ENCODE results near the gene RGS7. TPM values are rescaled to one million over a fixed set of nuclear protein-coding genes. Genes with fewer than 3 reads are reported as not detected.
"Not testable (repeated sequence)": the region's sequence is repeated elsewhere in the genome, so short reads cannot be mapped to it uniquely, and the experiment has no call there.

The RGS7 gene
- total and polyA plus RNA-seq, 2 experiments from 2014 or later = 0.32 to 1.7 TPM

GRCh38 chr1:241309651-241310050 lies 47.4 kb downstream of the RGS7 start:
- no peaks in the 10 kb centered on the region for H4K20me1 ChIP-seq (ENCODE audit: insufficient read depth)
- no peaks in the 10 kb centered on the region for H3K36me3 ChIP-seq (ENCODE audit: low read depth)
- no peaks in the 10 kb centered on the region for H3K79me2 ChIP-seq (ENCODE audit: insufficient read depth)
- no peak overlapping the region for H2AFZ ChIP-seq
- TF ChIP-seq EZH2 (IDR thresholded peaks at IDR 0.05; ENCODE audit: insufficient read depth, poor library complexity, severe bottlenecking) (no peak), EZH2phosphoT487 (IDR thresholded peaks at IDR 0.05; ENCODE audit: insufficient read depth, low read depth) (no peak)
- H3K4me3 ChIP-seq = no peak overlapping the region
- no peaks in the 10 kb centered on the region for H3K4me1 ChIP-seq (ENCODE audit: insufficient read depth)
- H3K9ac ChIP-seq = no peak overlapping the region
- H3K27ac ChIP-seq = no peak overlapping the region
- no peaks in the 10 kb centered on the region for H3F3A ChIP-seq (ENCODE audit: insufficient read depth)
- no peaks in the 10 kb centered on the region for H3K9me2 ChIP-seq (ENCODE audit: insufficient read depth)
- no peak for DNase-seq
- in situ Hi-C loops (cut with MboI) = no loop called here
- no peak overlapping the region for H3K4me2 ChIP-seq (ENCODE audit: unreplicated experiment)
- no peaks in the 10 kb centered on the region for H3K9me3 ChIP-seq (ENCODE audit: low read depth)
- H3K27me3 ChIP-seq (replicated peaks; ENCODE audit: insufficient read depth) = no peaks in the 10 kb centered on the region
- 42 to 44% methylated on average over 4 of the region's 4 CpGs for WGBS, 2 experiments (ENCODE audit: low coverage in 1 of 2, low lambda C conversion rate in 2 of 2, missing lambda C conversion rate in 2 of 2)

- Histone ChIP-seq H2AFZ (no peak overlapping the region), H3K9me2 (ENCODE audit: insufficient read depth) (no peaks in the 10 kb centered on the region), H3K9ac (no peak overlapping the region), H3K27ac (no peak overlapping the region), H4K20me1 (ENCODE audit: insufficient read depth) (no peaks in the 10 kb centered on the region), H3K27me3 (replicated peaks; ENCODE audit: insufficient read depth) (no peaks in the 10 kb centered on the region), H3F3A (ENCODE audit: insufficient read depth) (no peaks in the 10 kb centered on the region), H3K4me2 (ENCODE audit: unreplicated experiment) (no peak overlapping the region), H3K36me3 (ENCODE audit: low read depth) (no peaks in the 10 kb centered on the region), H3K79me2 (ENCODE audit: insufficient read depth) (no peaks in the 10 kb centered on the region), H3K9me3 (ENCODE audit: low read depth) (no peaks in the 10 kb centered on the region), H3K4me3 (no peak overlapping the region), H3K4me1 (ENCODE audit: insufficient read depth) (no peaks in the 10 kb centered on the region)
- WGBS, 2 experiments (ENCODE audit: low coverage in 1 of 2, low lambda C conversion rate in 2 of 2, missing lambda C conversion rate in 2 of 2) = 30 to 33% methylated on average over 3 of the region's 3 CpGs
- no peak for DNase-seq
- TF ChIP-seq EZH2phosphoT487 (IDR thresholded peaks at IDR 0.05; ENCODE audit: insufficient read depth, low read depth) (no peak), EZH2 (IDR thresholded peaks at IDR 0.05; ENCODE audit: insufficient read depth, poor library complexity, severe bottlenecking) (no peak)
- in situ Hi-C loops (cut with MboI) = no loop called here
Measured at GRCh38 chr1:241308471-241308870, 48.5 kb downstream of the RGS7 start.

GRCh38 chr1:241308011-241308410 lies 49.0 kb downstream of the RGS7 start:
- Histone ChIP-seq H3K27ac (no peak overlapping the region), H3K79me2 (ENCODE audit: insufficient read depth) (no peaks in the 10 kb centered on the region), H3K36me3 (ENCODE audit: low read depth) (no peaks in the 10 kb centered on the region), H3K4me2 (ENCODE audit: unreplicated experiment) (no peak overlapping the region), H3F3A (ENCODE audit: insufficient read depth) (no peaks in the 10 kb centered on the region), H2AFZ (no peak overlapping the region), H3K9me2 (ENCODE audit: insufficient read depth) (no peaks in the 10 kb centered on the region), H3K27me3 (replicated peaks; ENCODE audit: insufficient read depth) (no peaks in the 10 kb centered on the region), H3K4me1 (ENCODE audit: insufficient read depth) (no peaks in the 10 kb centered on the region), H4K20me1 (ENCODE audit: insufficient read depth) (no peaks in the 10 kb centered on the region), H3K9ac (no peak overlapping the region), H3K9me3 (ENCODE audit: low read depth) (no peaks in the 10 kb centered on the region), H3K4me3 (no peak overlapping the region)
- in situ Hi-C loops (cut with MboI) = no loop called here
- WGBS, 2 experiments (ENCODE audit: low coverage in 1 of 2, low lambda C conversion rate in 2 of 2, missing lambda C conversion rate in 2 of 2) = 31 to 43% methylated on average over 3 of the region's 3 CpGs
- DNase-seq = no peak
- TF ChIP-seq EZH2phosphoT487 (IDR thresholded peaks at IDR 0.05; ENCODE audit: insufficient read depth, low read depth) (no peak), EZH2 (IDR thresholded peaks at IDR 0.05; ENCODE audit: insufficient read depth, poor library complexity, severe bottlenecking) (no peak)

GRCh38 chr1:241306125-241306790 lies 50.7 kb downstream of the RGS7 start:
- Histone ChIP-seq H3K4me2 (ENCODE audit: unreplicated experiment) (no peak overlapping the region), H3K79me2 (ENCODE audit: insufficient read depth) (no peaks in the 10 kb centered on the region), H3F3A (ENCODE audit: insufficient read depth) (no peaks in the 10 kb centered on the region), H3K27ac (no peak overlapping the region), H3K4me3 (no peak overlapping the region), H4K20me1 (ENCODE audit: insufficient read depth) (no peaks in the 10 kb centered on the region), H2AFZ (no peak overlapping the region), H3K9ac (no peak overlapping the region), H3K27me3 (replicated peaks; ENCODE audit: insufficient read depth) (no peaks in the 10 kb centered on the region), H3K4me1 (ENCODE audit: insufficient read depth) (no peaks in the 10 kb centered on the region), H3K9me2 (ENCODE audit: insufficient read depth) (no peaks in the 10 kb centered on the region), H3K9me3 (ENCODE audit: low read depth) (no peaks in the 10 kb centered on the region), H3K36me3 (ENCODE audit: low read depth) (no peaks in the 10 kb centered on the region)
- WGBS, 2 experiments (ENCODE audit: low coverage in 1 of 2, low lambda C conversion rate in 2 of 2, missing lambda C conversion rate in 2 of 2) = 46 to 50% methylated on average over 12 of the region's 12 CpGs
- DNase-seq = no peak
- in situ Hi-C loops (cut with MboI) = no loop called here
- TF ChIP-seq EZH2 (IDR thresholded peaks at IDR 0.05; ENCODE audit: insufficient read depth, poor library complexity, severe bottlenecking) (no peak), EZH2phosphoT487 (IDR thresholded peaks at IDR 0.05; ENCODE audit: insufficient read depth, low read depth) (no peak)

GRCh38 chr1:241302024-241302423 lies 55.0 kb downstream of the RGS7 start:
- H4K20me1 ChIP-seq (ENCODE audit: insufficient read depth); in situ Hi-C loops (cut with MboI); H3F3A ChIP-seq (ENCODE audit: insufficient read depth); H3K9me2 ChIP-seq (ENCODE audit: insufficient read depth); H2AFZ ChIP-seq; DNase-seq; H3K4me3 ChIP-seq; H3K4me1 ChIP-seq (ENCODE audit: insufficient read depth); H3K9me3 ChIP-seq (ENCODE audit: low read depth); H3K79me2 ChIP-seq (ENCODE audit: insufficient read depth); H3K4me2 ChIP-seq (ENCODE audit: unreplicated experiment); H3K27me3 ChIP-seq (replicated peaks; ENCODE audit: insufficient read depth); H3K9ac ChIP-seq; H3K36me3 ChIP-seq (ENCODE audit: low read depth); H3K27ac ChIP-seq: not testable (repeated sequence)
- 45 to 54% methylated on average over 11 of the region's 11 CpGs for WGBS, 2 experiments (ENCODE audit: low coverage in 1 of 2, low lambda C conversion rate in 2 of 2, missing lambda C conversion rate in 2 of 2)

Measured in GM23248 (cell line).